HepG2 (cell line): Measurements from ENCODE around the gene CLDN9. TPM values are rescaled to one million over a fixed set of nuclear protein-coding genes. Genes with fewer than 3 reads are reported as not detected.

Experiments used
- ARNT ChIP-seq: fragments of 450-650 bp; IDR thresholded peaks from 2 replicates; pipeline ENCODE4 v1.6.1; 2017
- BORCS8-MEF2B ChIP-seq: sonication (generic); formaldehyde crosslinking; IDR thresholded peaks from 2 replicates; pipeline ENCODE4 v1.8.0; 2022; ENCODE audit warnings: mild to moderate bottlenecking, missing genetic modification reagents
- CREB1 ChIP-seq, 2 experiments: fragments of 450-650 bp in 1 of 2; IDR thresholded peaks; 2 replicates each; pipeline ENCODE4 v1.6.1; 2016 to 2017; ENCODE audit warnings: control low read depth in 1 of 2, mild to moderate bottlenecking in 1 of 2, missing compliant biosample characterization in 1 of 2, missing genetic modification characterization in 1 of 2
- HES4 ChIP-seq: sonication (generic); formaldehyde crosslinking; IDR thresholded peaks from 2 replicates; pipeline ENCODE4 v1.9.0; 2021; ENCODE audit warnings: mild to moderate bottlenecking, missing genetic modification reagents, borderline replicate concordance
- HMGXB4 ChIP-seq, 2 experiments: sonication (generic) in 1 of 2; formaldehyde crosslinking in 1 of 2; IDR thresholded peaks; 2 replicates each; pipeline versions ENCODE4 v1.4.0 to v1.6.1; 2018 to 2020; ENCODE audit warnings: missing genetic modification reagents in 2 of 2, borderline replicate concordance in 1 of 2, low read depth in 1 of 2, mild to moderate bottlenecking in 1 of 2, missing biosample characterization in 1 of 2
- MED8 ChIP-seq: sonication (generic); formaldehyde crosslinking; IDR thresholded peaks from 2 replicates; pipeline ENCODE4 v1.8.1; 2023; ENCODE audit warnings: mild to moderate bottlenecking, missing genetic modification reagents; ENCODE audit not compliant: insufficient replicate concordance
- MLX ChIP-seq: IDR thresholded peaks from 2 replicates; pipeline ENCODE4 v1.6.1; 2016
- MTERF4 ChIP-seq: sonication (generic); formaldehyde crosslinking; IDR thresholded peaks from 2 replicates; pipeline ENCODE4 v1.8.0; 2023; ENCODE audit warnings: mild to moderate bottlenecking, missing genetic modification reagents
- MZF1 ChIP-seq: sonication (generic); formaldehyde crosslinking; IDR thresholded peaks from 2 replicates; pipeline ENCODE4 v1.8.1; 2023; ENCODE audit warnings: mild to moderate bottlenecking, missing genetic modification reagents, borderline replicate concordance
- RCOR2 ChIP-seq: IDR thresholded peaks from 2 replicates; pipeline ENCODE4 v1.6.1; 2016; ENCODE audit warnings: missing biosample characterization, missing genetic modification reagents
- RNF219 ChIP-seq: sonication (generic); formaldehyde crosslinking; IDR thresholded peaks from 2 replicates; pipeline ENCODE4 v1.5.0; 2020; ENCODE audit warnings: mild to moderate bottlenecking, missing genetic modification reagents
- SIN3B ChIP-seq: fragments of 150-350 bp; IDR thresholded peaks from 2 replicates; pipeline ENCODE4 v1.6.1; 2014; ENCODE audit warnings: low read length
- ZBTB21 ChIP-seq: sonication (generic); formaldehyde crosslinking; IDR thresholded peaks from 2 replicates; pipeline ENCODE4 v1.4.0; 2020; ENCODE audit warnings: missing genetic modification reagents
- ZBTB8A ChIP-seq: sonication (generic); formaldehyde crosslinking; IDR thresholded peaks from 2 replicates; pipeline ENCODE4 v1.4.0; 2020; ENCODE audit warnings: mild to moderate bottlenecking, low read depth, missing genetic modification reagents, borderline replicate concordance
- ZFP36L1 ChIP-seq: sonication (generic); formaldehyde crosslinking; IDR thresholded peaks from 2 replicates; pipeline ENCODE4 v1.8.0; 2022; ENCODE audit warnings: mild to moderate bottlenecking, missing genetic modification reagents, moderate library complexity
- ZNF280D ChIP-seq: sonication (generic); formaldehyde crosslinking; IDR thresholded peaks from 2 replicates; pipeline ENCODE4 v1.5.1; 2020; ENCODE audit warnings: mild to moderate bottlenecking, missing genetic modification reagents
- ZNF546 ChIP-seq: sonication (generic); formaldehyde crosslinking; conservative IDR thresholded peaks from 2 replicates; pipeline ENCODE4 v1.8.1; 2023; ENCODE audit warnings: mild to moderate bottlenecking, missing genetic modification reagents
- ZNF670 ChIP-seq: sonication (generic); formaldehyde crosslinking; IDR thresholded peaks from 2 replicates; pipeline ENCODE4 v1.8.0; 2022; ENCODE audit warnings: mild to moderate bottlenecking, missing genetic modification reagents, borderline replicate concordance
- polyA plus RNA-seq, 8 experiments: library from polyadenylated mRNA; depleted of rRNA in 3 of 8; stranded (reverse) in 7 of 8; unstranded in 1 of 8; fragments of >200 nt; fragmentation: Illumina TruSeq in 4 of 8; extraction: Trizol in 4 of 8; gene quantifications; 2 replicates each; pipeline versions ENCODE4 v1.2.1 to v1.2.3, GENCODE V29; 2011 to 2016; ENCODE audit warnings: low read depth in 4 of 8, missing spikeins in 1 of 8, mixed read lengths in 1 of 8; ENCODE audit not compliant: insufficient read depth in 1 of 8
- total RNA-seq, 5 experiments: library from RNA; depleted of rRNA; stranded (reverse); fragments of >200 nt; fragmentation: Illumina TruSeq; extraction: Trizol; gene quantifications; 2 replicates each; pipeline ENCODE4 v1.2.3, GENCODE V29; 2016; ENCODE audit warnings: low read depth in 1 of 5
- TF ChIP-seq, protein P1 (sequence below): sonication (generic); formaldehyde crosslinking; IDR thresholded peaks from 2 replicates; pipeline ENCODE4 v1.4.0; 2020; ENCODE audit warnings: mild to moderate bottlenecking, missing genetic modification reagents

Gene CLDN9
- total and polyA plus RNA-seq, 2 of the 13 experiments (the other 11 are each of a cell fraction or from before 2014, with no cell fraction given): 0.15 to 0.26 TPM

GRCh38 chr16:3059041-3059722, 46.5 kb downstream of the CLDN9 start (continued):
- TF ChIP-seq MTERF4 (CRISPR knock-in tag) (no peak), MED8 (CRISPR knock-in tag) (peak; percentile 53), ZBTB21 (CRISPR knock-in tag) (no peak), HMGXB4 (CRISPR knock-in tag; IDR thresholded peaks at IDR 0.05; ENCODE audit: borderline replicate concordance in 1 of 2, low read depth in 1 of 2) (peak; percentile 96 to 97), MLX (CRISPR knock-in tag) (no peak), ZFP36L1 (CRISPR knock-in tag) (no peak), RCOR2 (CRISPR knock-in tag) (no peak), CREB1 (IDR thresholded peaks at IDR 0.05) (no peak), CREB1 (CRISPR knock-in tag; IDR thresholded peaks at IDR 0.05) (no peak), HES4 (CRISPR knock-in tag) (0 out of 2 replicates have a peak, but pooled peaks have one; percentile 17), ZNF670 (CRISPR knock-in tag) (no peak; the same call in 1 of the 2 replicates), ARNT (no peak), SIN3B (no peak), MZF1 (CRISPR knock-in tag) (peak; percentile 21; the same call in 1 of the 2 replicates), RNF219 (CRISPR knock-in tag) (no peak), ZNF280D (no peak), ZNF546 (peak; percentile 66; the same call in 1 of the 2 replicates), BORCS8-MEF2B (CRISPR knock-in tag) (no peak), ZBTB8A (CRISPR knock-in tag) (no peak)
- TF ChIP-seq, protein P1, sequence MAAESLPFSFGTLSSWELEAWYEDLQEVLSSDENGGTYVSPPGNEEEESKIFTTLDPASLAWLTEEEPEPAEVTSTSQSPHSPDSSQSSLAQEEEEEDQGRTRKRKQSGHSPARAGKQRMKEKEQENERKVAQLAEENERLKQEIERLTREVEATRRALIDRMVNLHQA (CRISPR knock-in tag): no peak
